GM18526 (cell line): ENCODE data around the gene PARD3.

ENCODE experiments used
- POLR2A ChIP-seq: IDR thresholded peaks from 3 replicates; pipeline ENCODE4 v1.6.1; 2011; ENCODE audit not compliant: insufficient read length; ENCODE audit errors: extremely low read depth

Gene PARD3

GRCh38 chr10:34465678-34466077, 349.4 kb downstream of the PARD3 start:
- no peak for TF ChIP-seq POLR2A

GRCh38 chr10:34464591-34464990, 350.5 kb downstream of the PARD3 start:
- TF ChIP-seq POLR2A, result no peak

GRCh38 chr10:34464000-34464399, 351.1 kb downstream of the PARD3 start:
- no peak for TF ChIP-seq POLR2A

GRCh38 chr10:34462993-34463392, 352.1 kb downstream of the PARD3 start:
- TF ChIP-seq POLR2A, result no peak

GRCh38 chr10:34462056-34462455, 353.0 kb downstream of the PARD3 start:
- no peak for TF ChIP-seq POLR2A

- no peak for TF ChIP-seq POLR2A
Measured at GRCh38 chr10:34454590-34455261, 360.4 kb downstream of the PARD3 start.

GRCh38 chr10:34449836-34450235, 365.3 kb downstream of the PARD3 start:
- TF ChIP-seq POLR2A, result no peak

- TF ChIP-seq POLR2A, result no peak
Measured at GRCh38 chr10:34446049-34446448, 369.0 kb downstream of the PARD3 start.

- no peak for TF ChIP-seq POLR2A
Measured at GRCh38 chr10:34444223-34445183, 370.6 kb downstream of the PARD3 start.

GRCh38 chr10:34438741-34439140, 376.4 kb downstream of the PARD3 start:
- TF ChIP-seq POLR2A, result no peak

- no peak for TF ChIP-seq POLR2A
Measured at GRCh38 chr10:34437906-34438305, 377.2 kb downstream of the PARD3 start.

- TF ChIP-seq POLR2A, result no peak
Measured at GRCh38 chr10:34434119-34434594, 380.9 kb downstream of the PARD3 start.

- TF ChIP-seq POLR2A, result no peak
Measured at GRCh38 chr10:34433241-34434076, 381.6 kb downstream of the PARD3 start.

- no peak for TF ChIP-seq POLR2A
Measured at GRCh38 chr10:34432589-34432988, 382.5 kb downstream of the PARD3 start.

GRCh38 chr10:34430685-34431084, 384.4 kb downstream of the PARD3 start:
- no peak for TF ChIP-seq POLR2A
